C4-2B (cell line): ENCODE measurements around the gene LRRC73.

ENCODE experiments used
- CTCF ChIP-seq: fragments of 450-650 bp; conservative IDR thresholded peaks from 2 replicates; pipeline ENCODE4 v1.5.1; 2017; ENCODE audit warnings: mild to moderate bottlenecking
- ZFX ChIP-seq: fragments of 450-650 bp; IDR thresholded peaks from 2 replicates; pipeline ENCODE4 v1.6.1; 2017

- TF ChIP-seq CTCF (no peak), ZFX (no peak)
Observed at GRCh38 chr6:43497689-43498088, 12.5 kb downstream of the LRRC73 start.
